Kidney (tissue), 14 donors: Measurements from ENCODE around the gene FARS2. TPM values are rescaled to one million over a fixed set of nuclear protein-coding genes. Genes with fewer than 3 reads are reported as not detected.
A peak's percentile ranks its signal among the peaks of the same experiment; 100 is the strongest.

Experiments used
- DNase-seq, 5 donors: peaks; one replicate each; pipeline ENCODE4 v3.0.0-alpha.2; 2013 to 2020
- FAIRE-seq: peaks from 2 replicates; lab custom pipeline; 2012; peaks lifted over from hg19 to GRCh38; lab: Jason Lieb, UNC
- H3K27ac ChIP-seq, 2 donors: one replicate each; pipeline ENCODE4 v1.7.0; 2013; ENCODE audit warnings: low read depth in 2 of 2, low read length in 2 of 2, inconsistent platforms in 1 of 2
- H3K27me3 ChIP-seq: one replicate; pipeline ENCODE4 v1.7.1; 2013; ENCODE audit warnings: low read length, inconsistent platforms; ENCODE audit not compliant: control insufficient read depth, insufficient read depth
- H3K36me3 ChIP-seq, 3 donors: one replicate each; pipeline versions ENCODE4 v1.7.0 to v1.7.1; 2013; ENCODE audit warnings: low read length in 3 of 3, control low read depth in 1 of 3, inconsistent platforms in 1 of 3; ENCODE audit not compliant: insufficient read depth in 3 of 3, control insufficient read depth in 2 of 3
- H3K4me1 ChIP-seq, 3 donors: one replicate each; pipeline versions ENCODE4 v1.7.0 to v1.7.1; 2013; ENCODE audit warnings: low read length in 3 of 3, inconsistent platforms in 1 of 3, low read depth in 1 of 3; ENCODE audit not compliant: control insufficient read depth in 2 of 3, insufficient read depth in 2 of 3
- H3K4me3 ChIP-seq, 3 donors: one replicate each; pipeline versions ENCODE4 v1.7.0 to v1.8.1; 2013; ENCODE audit warnings: low read length in 3 of 3, control low read depth in 1 of 3, inconsistent platforms in 1 of 3
- H3K9ac ChIP-seq, 3 donors: one replicate each; pipeline versions ENCODE4 v1.7.0 to v1.7.1; 2013; ENCODE audit warnings: low read length in 3 of 3, control low read depth in 1 of 3, inconsistent platforms in 1 of 3
- H3K9me3 ChIP-seq, 3 donors: one replicate each; pipeline versions ENCODE4 v1.7.0 to v1.7.1; 2013; ENCODE audit warnings: low read length in 3 of 3, control low read depth in 1 of 3, inconsistent platforms in 1 of 3; ENCODE audit not compliant: control insufficient read depth in 2 of 3, insufficient read depth in 1 of 3
- CTCF ChIP-seq: IDR thresholded peaks from 3 replicates; pipeline ENCODE4 v1.5.1; 2012; ENCODE audit warnings: mild to moderate bottlenecking, moderate library complexity, borderline replicate concordance; ENCODE audit not compliant: insufficient read depth; ENCODE audit errors: extremely low read depth
- intact Hi-C: fragments of 100-400 bp; cut with DNase I; formaldehyde crosslinking; loops from one replicate; pipeline ENCODE4 v1.11.1; 2022
- polyA plus RNA-seq: library from polyadenylated mRNA; stranded (reverse); fragments of 350-450 nt; fragmentation: Illumina TruSeq; extraction: RNeasy Lipid Tissue Mini Kit (QIAGEN cat#74804); gene quantifications from one replicate; pipeline ENCODE4 v1.2.3, GENCODE V29; 2014; ENCODE audit warnings: low read depth, low replicate concordance; ENCODE audit not compliant: insufficient read depth
- total RNA-seq: library from RNA; stranded (reverse); fragmentation: NEBNext Ultra II Directional; extraction: Animal tissue kit (Norgen Biotek cat#: 25700); gene quantifications from one replicate; pipeline ENCODE4 v1.2.1, GENCODE V29; 2021
- donor health status: control.
- donor health status: control.
- donor health status: control.
- donor health status: control.
- donor health status: control.
- donor health status: DM: yes; HTN: yes; CAD: no.
- donor health status: Normal renal cell carcinoma (clear cell type).

The FARS2 gene
- total and polyA plus RNA-seq, 2 donors from 2014 or later, result 22.1 to 24.8 TPM

GRCh38 chr6:5751525-5752390, 490.4 kb downstream of the FARS2 start:
- Histone ChIP-seq H3K27ac (no peak overlapping the region), H3K9ac (no peak overlapping the region), H3K36me3 (no peaks in the 10 kb centered on the region), H3K9me3 (peaks cover 0 to 16% (median 3%) of the 10 kb centered on the region in 3 donors), H3K4me1 (no peaks in the 10 kb centered on the region), H3K27me3 (no peaks in the 10 kb centered on the region), H3K4me3 (no peak overlapping the region)
- intact Hi-C loops, result no loop called here
- DNase-seq (no peak), FAIRE-seq (no peak)
- no peak for TF ChIP-seq CTCF

GRCh38 chr6:5752391-5752680, 491.0 kb downstream of the FARS2 start:
- no peak overlapping the region for H3K9ac ChIP-seq

GRCh38 chr6:5753209-5753608, 491.9 kb downstream of the FARS2 start:
- H3K4me3 ChIP-seq, result no peak overlapping the region
- intact Hi-C loops, result no loop called here

More at GRCh38 chr6:5752391-5752680, 491.0 kb downstream of the FARS2 start:
- intact Hi-C loops, result no loop called here
- Histone ChIP-seq H3K27ac (no peak overlapping the region), H3K36me3 (no peaks in the 10 kb centered on the region), H3K4me3 (no peak overlapping the region), H3K4me1 (no peaks in the 10 kb centered on the region), H3K27me3 (no peaks in the 10 kb centered on the region), H3K9me3 (peaks cover 0 to 16% (median 3%) of the 10 kb centered on the region in 3 donors)
- FAIRE-seq, result no peak
- peak in 3 of 5 donors; percentile 51 to 86 (median 81) for DNase-seq
- TF ChIP-seq CTCF, result no peak

More at GRCh38 chr6:5753209-5753608, 491.9 kb downstream of the FARS2 start:
- Histone ChIP-seq H3K27me3 (no peaks in the 10 kb centered on the region), H3K9ac (no peak overlapping the region), H3K27ac (no peak overlapping the region), H3K4me1 (no peaks in the 10 kb centered on the region), H3K9me3 (peaks cover 0 to 16% (median 3%) of the 10 kb centered on the region in 3 donors), H3K36me3 (no peaks in the 10 kb centered on the region)
- FAIRE-seq (no peak), DNase-seq (no peak)
- no peak for TF ChIP-seq CTCF
